Measurements from ENCODE around the gene ADAMTSL4.
"Not testable (repeated sequence)": the region's sequence is repeated elsewhere in the genome, so short reads cannot be mapped to it uniquely, and the experiment has no call there.

The ADAMTSL4 gene

GRCh38 chr1:150555198-150555970 is 6.2 kb downstream of the ADAMTSL4 start:
- no peak for DNase-seq (ENCODE audit: low read depth)

- no peak for DNase-seq (ENCODE audit: low read depth)
Measured at GRCh38 chr1:150555971-150556865, 7.0 kb downstream of the ADAMTSL4 start.

GRCh38 chr1:150557065-150557600 is 7.9 kb downstream of the ADAMTSL4 start:
- no peak for DNase-seq (ENCODE audit: low read depth)

DNA sequence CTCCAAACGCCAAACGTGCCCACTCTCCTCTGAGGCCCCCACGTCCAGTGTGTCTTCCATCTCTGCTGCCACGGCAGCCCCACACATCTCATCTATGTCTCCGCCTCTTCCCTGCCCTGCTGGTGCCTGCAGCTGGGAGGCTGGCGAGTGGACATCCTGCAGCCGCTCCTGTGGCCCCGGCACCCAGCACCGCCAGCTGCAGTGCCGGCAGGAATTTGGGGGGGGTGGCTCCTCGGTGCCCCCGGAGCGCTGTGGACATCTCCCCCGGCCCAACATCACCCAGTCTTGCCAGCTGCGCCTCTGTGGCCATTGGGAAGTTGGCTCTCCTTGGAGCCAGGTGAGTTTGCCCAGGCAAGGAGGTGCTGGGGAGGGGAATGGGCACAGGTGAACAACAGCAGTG is 8.6 kb downstream of the ADAMTSL4 start:
- DNase-seq (ENCODE audit: low read depth) = no peak

GRCh38 chr1:150558303-150558704 is 9.1 kb downstream of the ADAMTSL4 start:
- no peak for DNase-seq (ENCODE audit: low read depth)

- DNase-seq (ENCODE audit: low read depth) = no peak
Measured at GRCh38 chr1:150558761-150559655, 9.8 kb downstream of the ADAMTSL4 start.

- no peak for DNase-seq (ENCODE audit: low read depth)
Measured at GRCh38 chr1:150559656-150560010, 10.4 kb downstream of the ADAMTSL4 start.

- DNase-seq (ENCODE audit: low read depth) = no peak
Measured at GRCh38 chr1:150560011-150560438, 10.8 kb downstream of the ADAMTSL4 start.

DNA sequence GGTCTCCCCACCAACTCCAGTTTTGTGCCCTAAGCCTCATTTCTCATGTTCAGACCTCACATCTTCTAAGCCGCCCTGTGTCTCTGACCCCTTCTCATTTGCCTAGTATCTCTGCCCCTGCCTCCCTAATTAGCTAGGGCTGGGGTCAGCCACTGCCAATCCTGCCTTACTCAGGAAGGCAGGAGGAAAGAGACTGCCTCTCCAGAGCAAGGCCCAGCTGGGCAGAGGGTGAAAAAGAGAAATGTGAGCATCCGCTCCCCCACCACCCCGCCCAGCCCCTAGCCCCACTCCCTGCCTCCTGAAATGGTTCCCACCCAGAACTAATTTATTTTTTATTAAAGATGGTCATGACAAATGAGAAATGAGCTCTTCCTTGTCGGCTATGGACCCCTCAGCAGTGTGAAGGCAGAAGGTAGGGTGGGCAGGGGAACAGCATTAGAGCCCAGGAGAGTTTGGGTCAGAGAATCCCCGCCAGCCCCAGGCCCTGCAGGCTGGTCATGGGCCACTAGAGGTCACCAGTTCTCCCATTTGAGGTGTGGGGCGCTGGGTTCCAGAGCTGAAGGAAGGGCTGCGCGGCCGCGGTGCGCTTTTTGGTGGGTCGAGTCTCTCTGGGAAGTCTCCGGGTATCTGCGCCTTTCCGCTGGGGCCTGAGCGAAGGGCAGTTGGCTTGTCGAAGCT is 11.5 kb downstream of the ADAMTSL4 start:
- no peak for DNase-seq (ENCODE audit: low read depth)

DNA sequence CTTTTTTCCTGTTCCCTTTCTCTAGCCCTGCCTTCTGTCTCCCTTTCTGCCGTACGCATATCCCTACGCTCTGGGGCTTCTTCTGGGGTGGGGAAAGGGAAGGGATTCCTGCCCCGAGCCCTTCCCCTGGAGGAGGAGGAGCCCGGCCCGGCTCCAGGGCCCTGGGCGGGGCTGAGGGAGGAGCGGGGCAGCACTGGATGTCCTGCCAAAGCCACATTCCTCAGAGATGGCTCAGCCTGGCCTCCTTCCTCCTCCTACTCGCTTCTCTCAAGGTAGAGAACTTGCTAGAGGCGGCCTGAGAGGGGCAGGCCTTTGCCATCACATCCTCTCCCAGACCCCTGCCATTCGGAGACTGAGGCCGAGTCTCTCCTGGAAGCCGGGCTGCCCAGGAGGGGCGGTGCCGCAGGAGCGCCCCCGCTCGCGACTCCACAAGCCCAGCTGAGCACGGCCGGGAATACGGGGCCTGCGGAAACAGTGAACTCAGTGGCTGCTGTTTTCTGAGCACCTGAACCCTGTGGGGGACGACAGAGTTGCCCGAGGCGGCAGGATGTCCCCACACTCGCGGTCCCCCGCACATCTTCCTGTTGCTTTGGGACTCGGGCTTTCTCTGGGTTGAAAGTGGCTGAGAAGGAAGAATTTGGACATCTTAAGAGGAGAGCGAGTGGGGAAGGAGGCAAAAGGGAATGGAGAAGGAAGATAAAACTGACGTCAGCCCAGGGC is 12.2 kb downstream of the ADAMTSL4 start:
- DNase-seq (ENCODE audit: low read depth) = peak; percentile 98

- peak; percentile 90 for DNase-seq (ENCODE audit: low read depth)
Measured at GRCh38 chr1:150561974-150562445, 12.8 kb downstream of the ADAMTSL4 start.

DNA sequence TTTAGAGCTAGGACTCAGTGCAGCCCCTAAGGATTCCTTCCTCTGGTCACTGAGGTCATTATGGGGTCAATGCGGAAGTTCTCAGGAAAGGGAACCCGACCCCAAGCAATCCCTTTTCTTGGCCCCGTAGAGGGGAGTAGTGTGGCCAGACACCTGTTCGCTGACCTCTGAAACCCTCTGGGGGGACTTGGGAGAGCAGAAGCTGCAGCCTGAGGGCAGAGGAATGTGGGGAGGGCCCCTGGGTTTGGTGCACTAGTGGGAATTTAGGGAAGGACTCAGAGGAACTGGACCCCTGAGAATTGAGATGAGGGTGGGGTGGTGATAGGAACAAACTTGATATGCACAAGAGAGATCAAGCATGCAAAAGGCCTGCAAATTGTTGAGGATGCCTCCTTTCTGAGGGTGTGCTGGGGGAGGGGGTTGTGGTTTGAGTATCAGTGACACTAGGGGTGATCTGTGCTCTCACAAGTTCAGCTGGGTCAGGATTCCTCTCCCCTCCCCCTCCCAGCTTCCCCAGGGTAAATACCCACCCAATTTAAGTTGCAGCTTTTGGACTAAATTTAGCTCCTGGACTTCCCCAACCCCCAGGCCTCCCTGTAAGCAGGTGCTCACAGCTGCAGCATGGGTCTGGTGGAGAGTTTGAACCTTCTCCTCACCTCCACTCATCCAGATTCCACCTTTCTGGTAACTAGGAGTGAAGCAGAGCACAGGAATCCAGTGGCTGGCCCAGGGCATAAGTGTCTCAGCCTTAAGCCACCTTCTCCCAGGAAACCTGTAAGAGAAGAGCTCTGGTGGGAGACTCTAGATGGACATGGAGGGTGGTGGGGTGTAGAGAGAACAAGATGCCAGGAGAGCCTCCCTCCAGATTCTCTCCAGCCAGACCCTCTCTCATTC is 13.5 kb downstream of the ADAMTSL4 start:
- no peak for DNase-seq (ENCODE audit: low read depth)

GRCh38 chr1:150563340-150564038 is 14.3 kb downstream of the ADAMTSL4 start:
- no peak for DNase-seq (ENCODE audit: low read depth)

DNA sequence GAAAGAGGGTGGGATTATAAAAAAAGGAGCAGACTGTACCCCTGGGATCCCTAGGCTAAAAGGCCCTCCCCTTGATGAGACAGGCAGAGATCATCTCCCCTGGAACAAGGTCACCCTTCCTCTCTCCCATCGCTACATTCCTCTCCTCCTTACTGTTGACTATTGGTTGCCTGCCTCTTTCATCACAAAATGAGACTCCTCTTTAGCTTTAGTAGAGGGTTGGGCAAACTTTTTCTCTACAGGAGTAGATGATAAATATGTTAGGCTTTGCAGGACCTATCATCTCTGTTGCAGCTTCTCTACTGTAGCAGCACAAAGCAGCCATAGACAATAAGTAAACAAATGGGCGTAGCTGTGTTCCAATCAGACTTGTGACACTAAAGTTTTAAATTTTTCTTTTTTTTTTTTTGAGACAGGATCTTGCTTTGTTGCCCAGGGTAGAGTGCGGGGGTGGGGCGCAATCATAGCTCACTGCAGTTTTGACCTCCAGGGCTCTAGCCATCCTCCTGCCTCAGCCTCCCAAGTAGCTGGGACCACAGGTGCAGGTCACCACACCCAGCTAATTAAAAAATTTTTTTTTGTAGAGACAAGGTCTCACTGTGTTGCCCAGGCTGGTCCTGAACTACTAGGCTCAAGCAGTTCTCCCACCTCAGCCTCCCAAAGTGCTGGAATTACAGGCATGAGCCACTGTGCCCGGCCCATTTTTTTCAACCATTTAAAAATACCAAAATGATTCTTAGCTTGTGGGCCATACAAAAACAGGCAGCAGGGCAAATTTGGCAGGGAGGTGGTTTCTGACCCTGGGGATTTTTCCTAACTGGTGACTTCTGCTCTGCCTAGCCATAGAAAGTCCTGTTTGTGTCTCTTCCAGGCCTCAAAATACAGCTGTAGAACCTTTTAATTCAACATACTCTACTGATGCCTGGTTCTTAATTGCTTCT is 15.1 kb downstream of the ADAMTSL4 start:
- DNase-seq (ENCODE audit: low read depth) = no peak

DNA sequence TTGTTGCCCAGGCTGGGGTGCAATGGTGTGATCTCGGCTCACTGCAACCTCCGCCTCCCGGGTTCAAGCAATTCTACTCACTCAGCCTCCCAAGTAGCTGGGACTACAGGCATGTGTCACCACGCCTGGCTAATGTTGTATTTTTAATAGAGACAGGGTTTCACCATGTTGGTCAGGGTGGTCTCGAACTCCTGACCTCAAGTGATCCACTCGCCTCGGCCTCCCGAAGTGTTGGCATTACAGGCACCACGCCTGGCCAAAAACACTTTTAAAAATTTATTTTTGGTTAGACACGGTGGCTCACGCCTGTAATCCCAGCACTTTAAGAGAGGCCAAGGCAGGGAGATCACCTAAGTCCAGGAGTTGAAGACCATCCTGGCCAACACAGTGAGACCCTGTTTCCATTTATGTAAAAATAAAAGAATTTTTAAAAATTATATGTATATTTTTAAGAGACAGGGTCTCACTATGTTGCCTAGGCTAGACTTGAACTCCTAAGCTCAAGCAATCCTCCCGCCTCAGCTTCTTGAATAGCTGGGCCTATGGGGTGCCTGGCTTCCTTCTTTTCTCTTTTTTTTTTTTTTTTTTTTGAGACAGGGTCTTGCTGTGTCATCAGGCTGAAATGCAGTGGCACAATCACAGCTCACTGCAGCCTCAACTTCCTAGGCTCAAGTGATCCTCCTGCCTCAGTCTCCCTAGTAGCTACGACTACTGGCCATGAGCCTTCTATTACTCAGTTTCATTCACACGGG is 16.2 kb downstream of the ADAMTSL4 start:
- DNase-seq (ENCODE audit: low read depth) = not testable (repeated sequence)

GRCh38 chr1:150566589-150567340 is 17.6 kb downstream of the ADAMTSL4 start:
- DNase-seq (ENCODE audit: low read depth) = no peak

Measured in GM04504 (cell line).